Ishikawa (cell line): Measurements from ENCODE around the gene HIBADH.

Source experiments
- CEBPB ChIP-seq: IDR thresholded peaks from 2 replicates; pipeline ENCODE4 v1.6.1; 2012
- CREB1 ChIP-seq: IDR thresholded peaks from 2 replicates; pipeline ENCODE4 v1.6.1; 2012; ENCODE audit warnings: low read depth
- EGR1 ChIP-seq: IDR thresholded peaks from 2 replicates; pipeline ENCODE4 v1.6.1; 2012
- EP300 ChIP-seq: IDR thresholded peaks from 2 replicates; pipeline ENCODE4 v1.6.1; 2012; ENCODE audit warnings: borderline replicate concordance
- FOXM1 ChIP-seq: IDR thresholded peaks from 2 replicates; pipeline ENCODE4 v1.6.1; 2012; ENCODE audit warnings: low read depth, borderline replicate concordance
- NFIC ChIP-seq: IDR thresholded peaks from 2 replicates; pipeline ENCODE4 v1.6.1; 2012
- RAD21 ChIP-seq: IDR thresholded peaks from 2 replicates; pipeline ENCODE4 v1.6.1; 2012; ENCODE audit warnings: low read depth
- TAF1 ChIP-seq: IDR thresholded peaks from 2 replicates; pipeline ENCODE4 v1.6.1; 2012; ENCODE audit warnings: low read depth, mild to moderate bottlenecking
- TCF12 ChIP-seq: IDR thresholded peaks from 2 replicates; pipeline ENCODE4 v1.6.1; 2012; ENCODE audit warnings: low read depth
- TEAD4 ChIP-seq: IDR thresholded peaks from 2 replicates; pipeline ENCODE4 v1.6.1; 2012
- YY1 ChIP-seq: IDR thresholded peaks from 2 replicates; pipeline ENCODE4 v1.6.1; 2012; ENCODE audit warnings: low read depth
- ZBTB7A ChIP-seq: IDR thresholded peaks from 2 replicates; pipeline ENCODE4 v1.6.1; 2012; ENCODE audit warnings: low read depth
- TF ChIP-seq, protein P1 (sequence below): IDR thresholded peaks from 2 replicates; pipeline ENCODE4 v1.6.1; 2012
- TF ChIP-seq, protein P2 (sequence below): IDR thresholded peaks from 2 replicates; pipeline ENCODE4 v1.6.1; 2012
- TF ChIP-seq, protein P3 (sequence below): IDR thresholded peaks from 2 replicates; pipeline ENCODE4 v1.6.1; 2012; ENCODE audit warnings: low read depth, mild to moderate bottlenecking

Gene HIBADH

DNA sequence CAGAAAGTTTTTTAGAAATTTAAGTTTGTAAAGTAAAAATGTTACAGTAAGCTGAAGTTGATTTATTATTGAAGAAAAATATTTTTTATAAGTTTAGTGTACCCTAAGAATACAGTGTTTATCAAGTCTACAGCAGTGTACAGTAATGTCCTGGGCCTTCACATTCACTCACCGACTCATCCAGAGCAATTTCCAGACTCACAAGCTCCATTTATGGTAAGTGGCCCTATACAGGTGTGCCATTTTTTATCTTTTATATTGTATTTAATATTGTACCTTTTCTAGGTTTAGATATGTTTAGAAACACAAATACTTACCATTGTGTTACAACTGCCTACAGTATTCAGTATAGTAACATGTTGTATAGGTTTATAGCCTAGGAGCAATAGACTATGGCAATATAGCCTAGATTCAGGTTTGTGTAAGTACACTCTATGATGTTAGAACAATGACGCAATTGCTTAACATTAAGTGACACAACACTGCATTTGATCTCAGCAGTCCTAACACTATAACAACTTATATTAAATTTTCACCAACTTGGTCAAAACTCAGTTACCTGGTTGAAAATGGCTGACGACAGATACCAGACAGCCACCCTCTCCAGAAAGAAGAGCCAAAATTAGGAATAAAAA, 45.7 kb downstream of the HIBADH start:
- TF ChIP-seq, protein P1, sequence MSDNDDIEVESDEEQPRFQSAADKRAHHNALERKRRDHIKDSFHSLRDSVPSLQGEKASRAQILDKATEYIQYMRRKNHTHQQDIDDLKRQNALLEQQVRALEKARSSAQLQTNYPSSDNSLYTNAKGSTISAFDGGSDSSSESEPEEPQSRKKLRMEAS: no peak
- TF ChIP-seq TEAD4 (no peak), NFIC (no peak), CEBPB (no peak), EP300 (no peak)
- TF ChIP-seq, protein P2, sequence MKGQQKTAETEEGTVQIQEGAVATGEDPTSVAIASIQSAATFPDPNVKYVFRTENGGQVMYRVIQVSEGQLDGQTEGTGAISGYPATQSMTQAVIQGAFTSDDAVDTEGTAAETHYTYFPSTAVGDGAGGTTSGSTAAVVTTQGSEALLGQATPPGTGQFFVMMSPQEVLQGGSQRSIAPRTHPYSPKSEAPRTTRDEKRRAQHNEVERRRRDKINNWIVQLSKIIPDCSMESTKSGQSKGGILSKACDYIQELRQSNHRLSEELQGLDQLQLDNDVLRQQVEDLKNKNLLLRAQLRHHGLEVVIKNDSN: no peak

DNA sequence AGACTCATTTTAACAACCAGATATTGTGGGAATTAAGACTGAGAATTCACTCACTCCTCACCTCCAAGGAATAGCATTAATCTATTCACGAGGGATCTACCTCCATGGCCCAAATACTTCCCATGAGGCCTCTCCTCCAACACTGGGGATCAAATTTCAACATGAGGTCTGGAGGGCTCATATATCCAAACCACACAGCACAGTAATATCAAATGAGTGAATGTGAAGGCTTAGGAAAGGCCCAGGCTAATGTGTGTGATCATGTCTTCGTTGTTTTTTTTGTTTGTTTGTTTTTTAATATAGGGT, 46.5 kb downstream of the HIBADH start:
- no peak for TF ChIP-seq TCF12
- TF ChIP-seq FOXM1: no peak
- no peak for TF ChIP-seq TEAD4

DNA sequence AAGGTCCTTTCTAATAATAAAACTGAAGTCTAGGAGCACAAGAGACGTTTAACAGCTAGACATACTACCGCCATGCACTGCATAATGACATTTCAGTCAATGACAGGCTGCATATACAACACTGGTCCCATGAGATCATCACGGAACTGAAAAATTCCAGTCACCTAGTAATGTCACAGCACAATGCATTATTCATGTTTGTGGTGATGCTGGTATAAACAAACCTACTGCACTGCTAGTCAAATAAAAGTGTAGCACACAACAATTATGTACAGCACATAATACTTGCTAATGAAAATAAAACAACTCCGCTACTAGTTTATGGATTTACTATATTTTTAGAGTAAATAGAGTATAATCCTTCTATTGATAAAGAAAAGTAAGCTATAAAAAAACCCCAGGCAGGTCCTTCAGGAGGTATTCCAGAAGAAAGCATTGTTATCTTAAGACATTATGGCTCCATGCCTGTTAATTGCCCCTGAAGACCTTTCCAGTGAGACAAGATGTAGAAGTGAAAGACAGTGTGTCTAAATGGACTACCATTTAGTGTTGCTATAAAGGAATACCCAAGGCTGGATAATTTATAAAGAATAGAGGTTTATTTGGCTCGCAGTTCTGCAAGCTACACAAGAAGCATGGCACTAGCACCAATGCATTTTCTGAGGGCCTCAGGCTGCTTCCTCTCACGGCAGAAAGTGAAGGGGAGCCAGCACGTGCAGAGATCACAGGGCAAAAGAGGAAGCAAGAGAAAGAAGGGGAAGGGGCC, 47.1 kb downstream of the HIBADH start:
- TF ChIP-seq FOXM1: no peak
- TF ChIP-seq, protein P1: no peak
- TF ChIP-seq ZBTB7A: no peak
- no peak for TF ChIP-seq YY1
- no peak for TF ChIP-seq CREB1
- TF ChIP-seq EGR1: no peak
- no peak for TF ChIP-seq EP300
- TF ChIP-seq, protein P2: no peak
- no peak for TF ChIP-seq TAF1
- TF ChIP-seq NFIC: no peak
- no peak for TF ChIP-seq RAD21
- TF ChIP-seq TCF12: no peak
- TF ChIP-seq TEAD4: no peak
- TF ChIP-seq CEBPB: no peak
- TF ChIP-seq, protein P3, sequence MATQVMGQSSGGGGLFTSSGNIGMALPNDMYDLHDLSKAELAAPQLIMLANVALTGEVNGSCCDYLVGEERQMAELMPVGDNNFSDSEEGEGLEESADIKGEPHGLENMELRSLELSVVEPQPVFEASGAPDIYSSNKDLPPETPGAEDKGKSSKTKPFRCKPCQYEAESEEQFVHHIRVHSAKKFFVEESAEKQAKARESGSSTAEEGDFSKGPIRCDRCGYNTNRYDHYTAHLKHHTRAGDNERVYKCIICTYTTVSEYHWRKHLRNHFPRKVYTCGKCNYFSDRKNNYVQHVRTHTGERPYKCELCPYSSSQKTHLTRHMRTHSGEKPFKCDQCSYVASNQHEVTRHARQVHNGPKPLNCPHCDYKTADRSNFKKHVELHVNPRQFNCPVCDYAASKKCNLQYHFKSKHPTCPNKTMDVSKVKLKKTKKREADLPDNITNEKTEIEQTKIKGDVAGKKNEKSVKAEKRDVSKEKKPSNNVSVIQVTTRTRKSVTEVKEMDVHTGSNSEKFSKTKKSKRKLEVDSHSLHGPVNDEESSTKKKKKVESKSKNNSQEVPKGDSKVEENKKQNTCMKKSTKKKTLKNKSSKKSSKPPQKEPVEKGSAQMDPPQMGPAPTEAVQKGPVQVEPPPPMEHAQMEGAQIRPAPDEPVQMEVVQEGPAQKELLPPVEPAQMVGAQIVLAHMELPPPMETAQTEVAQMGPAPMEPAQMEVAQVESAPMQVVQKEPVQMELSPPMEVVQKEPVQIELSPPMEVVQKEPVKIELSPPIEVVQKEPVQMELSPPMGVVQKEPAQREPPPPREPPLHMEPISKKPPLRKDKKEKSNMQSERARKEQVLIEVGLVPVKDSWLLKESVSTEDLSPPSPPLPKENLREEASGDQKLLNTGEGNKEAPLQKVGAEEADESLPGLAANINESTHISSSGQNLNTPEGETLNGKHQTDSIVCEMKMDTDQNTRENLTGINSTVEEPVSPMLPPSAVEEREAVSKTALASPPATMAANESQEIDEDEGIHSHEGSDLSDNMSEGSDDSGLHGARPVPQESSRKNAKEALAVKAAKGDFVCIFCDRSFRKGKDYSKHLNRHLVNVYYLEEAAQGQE: no peak

DNA sequence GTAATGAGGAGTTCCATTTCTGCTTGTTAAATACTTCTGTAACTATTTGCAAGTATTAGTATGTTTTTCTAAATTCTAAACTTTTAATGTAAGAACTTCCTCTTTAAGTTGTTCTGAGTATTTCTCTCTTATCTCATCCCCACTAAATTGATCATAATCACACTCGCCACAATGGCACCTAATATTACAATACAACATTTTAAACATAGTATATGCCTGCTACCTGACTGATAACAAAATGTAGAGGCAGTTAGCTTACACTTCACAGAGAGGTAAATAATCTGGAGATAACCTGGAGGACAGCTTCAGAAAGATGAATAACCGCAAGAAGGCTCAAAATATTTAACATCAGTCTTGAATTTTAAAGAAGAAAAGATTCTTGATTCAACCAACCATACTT, 48.6 kb downstream of the HIBADH start:
- TF ChIP-seq TEAD4 (no peak), TAF1 (no peak)
- TF ChIP-seq, protein P1: no peak

DNA sequence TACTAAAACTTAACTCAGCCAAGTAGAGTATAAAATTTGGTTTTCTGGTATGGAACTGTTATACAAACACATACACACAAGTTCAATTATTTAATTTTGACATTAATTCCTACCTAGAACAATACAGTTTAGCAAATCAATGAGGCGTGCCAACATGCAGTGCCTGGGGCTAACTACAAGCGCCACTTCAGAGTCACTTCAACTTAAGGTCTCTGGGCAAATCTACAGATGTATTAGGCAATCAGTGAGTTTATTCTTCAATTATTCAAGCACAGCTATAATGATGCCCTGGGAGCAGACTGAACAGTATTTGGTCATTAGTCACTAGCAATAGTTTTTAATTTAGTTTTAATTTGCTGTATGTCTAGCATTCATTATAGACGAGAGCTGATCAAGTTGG, 51.6 kb downstream of the HIBADH start:
- TF ChIP-seq YY1 (no peak), EP300 (no peak), EGR1 (no peak), ZBTB7A (no peak), CREB1 (no peak), NFIC (no peak), TCF12 (no peak), TEAD4 (peak; percentile 20; the same call in 1 of the 2 replicates), CEBPB (peak; percentile 91), RAD21 (no peak), TAF1 (no peak), FOXM1 (no peak)
- TF ChIP-seq, protein P2: no peak
- TF ChIP-seq, protein P3: no peak
